Peyer's patch (tissue), 4 donors: ENCODE data around the gene ACSF2. TPM values are rescaled to one million over a fixed set of nuclear protein-coding genes. Genes with fewer than 3 reads are reported as not detected.

ENCODE experiments used
- DNase-seq, 3 donors: peaks; one replicate each; pipeline ENCODE4 v3.0.0-alpha.2; 2017 to 2019
- H3K27ac ChIP-seq, 4 donors: fragments of 200-600 bp; sonication (generic); one replicate each; pipeline ENCODE4 v1.5.1; 2016 to 2019
- H3K27me3 ChIP-seq, 2 donors: fragments of 200-600 bp; sonication (generic); one replicate each; pipeline ENCODE4 v1.5.1; 2019
- H3K36me3 ChIP-seq, 3 donors: fragments of 200-600 bp; sonication (generic); one replicate each; pipeline ENCODE4 v1.5.1; 2016 to 2019
- H3K4me1 ChIP-seq, 4 donors: fragments of 200-600 bp; sonication (generic); one replicate each; pipeline ENCODE4 v1.5.1; 2016 to 2019
- H3K4me3 ChIP-seq, 4 donors: fragments of 200-600 bp; sonication (generic); 1 replicate in 3 of 4; 2 replicates in 1 of 4; pipeline ENCODE4 v1.5.1; 2016 to 2019; ENCODE audit warnings: mild to moderate bottlenecking in 1 of 4
- H3K9me3 ChIP-seq, 4 donors: fragments of 200-600 bp; sonication (generic); one replicate each; pipeline ENCODE4 v1.5.1; 2016 to 2019; ENCODE audit warnings: mild to moderate bottlenecking in 1 of 4
- POLR2A ChIP-seq, 2 donors: fragments of 450-650 bp; IDR thresholded peaks; one replicate each; pipeline ENCODE4 v1.5.1; 2017; ENCODE audit warnings: antibody characterized with exemption in 2 of 2, mild to moderate bottlenecking in 2 of 2, moderate library complexity in 2 of 2
- total RNA-seq, 4 donors: library from RNA; depleted of rRNA; stranded (reverse); fragments of >200 nt; gene quantifications; one replicate each; pipeline ENCODE4 v1.1.0, GENCODE V29; 2016
- TF ChIP-seq, protein P1 (sequence below), 6 experiments: fragments of 450-650 bp in 4 of 6; fragments of 200-600 bp in 2 of 6; sonication (generic) in 1 of 6; IDR thresholded peaks; one replicate each; pipeline ENCODE4 v1.5.1; 2017 to 2019; ENCODE audit warnings: antibody characterized with exemption in 6 of 6, mild to moderate bottlenecking in 3 of 6, moderate library complexity in 1 of 6

ACSF2 gene
- total RNA-seq, 4 donors from 2014 or later, result 143 to 278 (median 189) TPM

DNA sequence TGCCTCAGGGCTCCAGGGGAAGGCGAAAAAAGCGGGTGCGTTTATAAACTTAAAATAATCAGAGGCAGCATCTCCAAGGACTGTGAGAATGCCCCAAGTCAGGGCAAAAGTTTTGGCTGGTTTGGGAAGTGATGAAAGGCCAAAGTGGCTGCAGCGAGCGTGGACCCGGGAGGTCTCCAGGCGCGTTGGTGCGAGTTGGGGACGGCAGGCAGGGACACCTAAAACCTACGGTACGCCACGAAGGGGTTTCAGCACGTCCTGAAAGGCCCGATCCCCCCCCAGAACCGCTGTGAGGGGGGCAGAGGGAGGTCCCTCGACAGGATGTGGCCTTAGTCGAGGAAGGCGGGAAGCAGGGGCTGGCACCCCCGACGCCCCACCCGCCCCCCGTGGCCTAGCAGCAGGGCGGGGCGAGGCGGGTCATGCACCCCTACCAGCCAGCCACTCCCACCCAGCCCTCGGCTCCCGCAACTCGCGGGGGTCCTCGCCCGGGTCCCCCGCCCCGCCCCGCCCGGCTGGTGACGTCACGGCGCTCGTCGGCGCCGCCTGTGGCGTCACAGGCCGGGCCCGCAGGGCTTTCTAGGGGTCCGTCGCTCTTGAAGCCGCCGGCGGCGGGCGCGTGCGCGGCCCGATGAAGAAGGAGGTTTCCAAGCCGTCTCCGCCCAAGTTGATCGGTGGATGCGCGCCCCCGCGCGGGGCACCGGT lies 82.0 kb downstream of the ACSF2 start, which contains the start of gene MYCBPAP:
Gene MYCBPAP (plus strand): TSS at position 569 of the 702 bp plus-strand sequence. CDS start 236 bp downstream, outside the sequence.
- TF ChIP-seq POLR2A (IDR thresholded peaks at IDR 0.05), result no peak
- TF ChIP-seq, protein P1, sequence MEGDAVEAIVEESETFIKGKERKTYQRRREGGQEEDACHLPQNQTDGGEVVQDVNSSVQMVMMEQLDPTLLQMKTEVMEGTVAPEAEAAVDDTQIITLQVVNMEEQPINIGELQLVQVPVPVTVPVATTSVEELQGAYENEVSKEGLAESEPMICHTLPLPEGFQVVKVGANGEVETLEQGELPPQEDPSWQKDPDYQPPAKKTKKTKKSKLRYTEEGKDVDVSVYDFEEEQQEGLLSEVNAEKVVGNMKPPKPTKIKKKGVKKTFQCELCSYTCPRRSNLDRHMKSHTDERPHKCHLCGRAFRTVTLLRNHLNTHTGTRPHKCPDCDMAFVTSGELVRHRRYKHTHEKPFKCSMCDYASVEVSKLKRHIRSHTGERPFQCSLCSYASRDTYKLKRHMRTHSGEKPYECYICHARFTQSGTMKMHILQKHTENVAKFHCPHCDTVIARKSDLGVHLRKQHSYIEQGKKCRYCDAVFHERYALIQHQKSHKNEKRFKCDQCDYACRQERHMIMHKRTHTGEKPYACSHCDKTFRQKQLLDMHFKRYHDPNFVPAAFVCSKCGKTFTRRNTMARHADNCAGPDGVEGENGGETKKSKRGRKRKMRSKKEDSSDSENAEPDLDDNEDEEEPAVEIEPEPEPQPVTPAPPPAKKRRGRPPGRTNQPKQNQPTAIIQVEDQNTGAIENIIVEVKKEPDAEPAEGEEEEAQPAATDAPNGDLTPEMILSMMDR (IDR thresholded peaks at IDR 0.05), result peak in 3 of 6 experiments; percentile 8 to 28 (median 14)
- H3K27me3 ChIP-seq, result no peaks in the 10 kb centered on the region
- H3K9me3 ChIP-seq, result no peaks in the 10 kb centered on the region
- H3K4me1 ChIP-seq, result peaks cover 0 to 39% (median 6%) of the 10 kb centered on the region in 4 donors
- DNase-seq, result peak; percentile 83 to 92 (median 89)
- peak within 1 kb of the TSS; percentile 58 to 80 (median 64) for H3K4me3 ChIP-seq
- H3K27ac ChIP-seq, result peak within 1 kb of the TSS; percentile 66 to 73 (median 73)
- H3K36me3 ChIP-seq, result no peaks in the 10 kb centered on the region

DNA sequence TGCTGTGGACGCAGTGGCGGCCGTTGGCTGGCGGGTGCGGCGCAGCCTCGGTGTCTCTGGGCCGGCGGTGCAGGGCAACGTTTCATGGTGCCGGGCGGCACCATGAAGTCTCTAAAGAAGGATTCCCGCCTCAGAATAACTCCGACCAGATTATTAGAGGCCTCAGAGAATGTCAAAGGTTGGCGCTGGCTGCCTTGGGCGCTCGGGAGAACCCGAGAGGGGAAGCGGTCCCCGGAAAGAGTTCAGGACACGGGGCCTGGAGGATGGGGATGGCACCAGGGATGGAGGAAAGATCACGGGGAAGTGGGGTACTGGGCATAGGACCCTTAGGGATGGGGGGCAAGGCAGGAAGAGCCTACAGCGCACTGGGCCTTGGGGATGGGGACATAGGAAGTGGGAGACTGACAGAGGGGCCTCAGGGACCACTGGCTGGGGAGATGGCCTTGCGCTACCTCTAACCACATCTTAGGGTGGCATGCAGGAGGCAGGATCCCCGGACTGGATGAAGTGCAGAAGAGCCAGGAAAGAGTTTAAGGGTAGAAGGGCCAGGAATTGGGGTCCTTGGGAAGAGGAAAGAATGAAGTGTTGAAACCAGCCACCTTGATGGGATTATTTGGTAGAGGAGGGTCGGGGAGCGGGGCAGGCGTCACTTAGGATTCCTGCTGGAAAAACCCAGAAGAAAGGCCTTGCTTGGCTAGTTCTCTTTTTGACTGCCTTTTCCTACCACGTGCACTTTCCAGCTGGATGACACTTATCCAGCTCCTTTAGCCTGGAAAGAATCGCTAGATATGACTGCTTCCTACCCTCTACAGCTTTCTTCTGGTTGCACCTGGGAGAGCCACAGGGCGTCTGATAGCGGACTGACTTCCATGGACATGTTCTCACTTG lies 82.8 kb downstream of the ACSF2 start:
- TF ChIP-seq, protein P1 (IDR thresholded peaks at IDR 0.05), result no peak
- TF ChIP-seq POLR2A (IDR thresholded peaks at IDR 0.05), result no peak
- H3K4me1 ChIP-seq, result peaks cover 0 to 32% (median 6%) of the 10 kb centered on the region in 4 donors
- H3K36me3 ChIP-seq, result no peaks in the 10 kb centered on the region
- H3K9me3 ChIP-seq, result no peaks in the 10 kb centered on the region
- peak overlapping the region; percentile 66 to 73 (median 73) for H3K27ac ChIP-seq
- H3K27me3 ChIP-seq, result no peaks in the 10 kb centered on the region
- DNase-seq, result no peak
- H3K4me3 ChIP-seq, result peak overlapping the region; percentile 58 to 80 (median 64)

DNA sequence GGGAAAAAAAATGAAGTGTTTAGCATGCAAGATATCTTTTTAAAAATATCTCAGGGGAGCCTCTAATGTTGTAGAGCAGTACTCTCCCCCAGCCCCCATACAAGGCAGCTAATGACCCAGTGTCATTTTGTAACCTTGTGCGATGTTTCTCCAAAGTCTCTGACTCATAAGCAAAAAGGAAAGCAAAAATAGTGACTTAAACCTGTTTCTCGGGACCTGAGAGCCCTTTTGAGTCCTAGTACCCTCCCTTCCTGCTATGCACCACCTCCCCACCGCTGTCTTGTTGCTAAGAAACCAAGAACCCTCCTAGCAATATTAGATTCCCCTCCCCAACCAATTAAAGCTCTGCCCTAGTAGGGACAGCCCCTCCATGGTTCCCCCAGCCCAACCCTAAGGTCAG lies 85.0 kb downstream of the ACSF2 start:
- Histone ChIP-seq H3K27ac (peak overlapping the region in 1 of 4 donors; percentile 16), H3K36me3 (no peaks in the 10 kb centered on the region), H3K4me1 (peaks cover 0 to 26% (median 6%) of the 10 kb centered on the region in 4 donors), H3K4me3 (no peak overlapping the region), H3K27me3 (no peaks in the 10 kb centered on the region), H3K9me3 (no peaks in the 10 kb centered on the region)
- DNase-seq, result no peak
- TF ChIP-seq, protein P1 (IDR thresholded peaks at IDR 0.05), result no peak
- TF ChIP-seq POLR2A (IDR thresholded peaks at IDR 0.05), result no peak

DNA sequence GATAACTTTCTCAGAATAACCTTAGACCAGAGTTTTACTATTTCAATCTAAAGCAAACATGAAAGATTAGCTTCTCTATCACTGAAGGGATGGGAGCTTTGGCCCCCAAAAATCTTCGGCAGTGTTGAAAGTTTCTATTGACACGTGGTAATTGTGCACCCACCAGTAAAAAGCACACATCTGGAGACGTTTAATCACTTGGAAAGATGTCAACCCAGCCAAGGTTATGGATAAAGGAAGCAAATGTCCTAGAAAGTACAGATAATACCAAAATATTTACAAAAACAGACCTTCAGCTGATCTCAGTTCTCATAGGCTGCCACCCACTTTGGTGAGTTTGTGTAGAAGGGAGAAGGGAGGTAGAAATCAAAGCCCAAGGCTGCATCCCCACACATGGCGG lies 87.5 kb downstream of the ACSF2 start:
- DNase-seq, result no peak
- no peak overlapping the region for H3K27ac ChIP-seq
- H3K4me3 ChIP-seq, result no peak overlapping the region
- H3K36me3 ChIP-seq, result no peaks in the 10 kb centered on the region
- TF ChIP-seq, protein P1 (IDR thresholded peaks at IDR 0.05), result no peak
- no peak for TF ChIP-seq POLR2A (IDR thresholded peaks at IDR 0.05)
- H3K4me1 ChIP-seq, result peaks cover 0 to 17% (median 6%) of the 10 kb centered on the region in 4 donors
- H3K27me3 ChIP-seq, result no peaks in the 10 kb centered on the region
- no peaks in the 10 kb centered on the region for H3K9me3 ChIP-seq

DNA sequence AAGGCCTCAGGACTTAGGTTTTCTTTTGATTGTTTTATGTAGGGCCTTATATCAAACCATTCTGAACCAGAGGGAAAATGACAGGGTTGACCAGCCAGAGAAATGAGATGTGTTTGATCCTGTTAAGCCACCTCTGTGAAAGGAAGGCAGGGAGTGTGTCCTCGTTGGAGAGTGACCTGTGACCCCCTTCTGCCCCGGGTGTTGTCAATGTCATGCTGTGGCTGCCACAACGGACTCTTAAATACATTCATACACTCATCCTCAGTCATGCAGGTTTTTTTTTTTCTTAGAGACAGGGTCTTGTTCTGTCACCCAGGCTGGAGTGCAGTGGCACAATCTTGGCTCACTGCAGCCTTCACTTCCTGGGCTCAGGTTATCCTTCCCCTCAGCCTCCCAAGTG lies 88.4 kb downstream of the ACSF2 start:
- TF ChIP-seq POLR2A (IDR thresholded peaks at IDR 0.05), result no peak
- TF ChIP-seq, protein P1 (IDR thresholded peaks at IDR 0.05), result no peak
- Histone ChIP-seq H3K27ac (no peak overlapping the region), H3K36me3 (no peaks in the 10 kb centered on the region), H3K4me3 (no peak overlapping the region), H3K4me1 (peaks cover 0 to 11% (median under 1%) of the 10 kb centered on the region in 4 donors), H3K9me3 (no peaks in the 10 kb centered on the region), H3K27me3 (no peaks in the 10 kb centered on the region)
- DNase-seq, result peak in 1 of 3 donors; percentile 10
